Ovary (tissue), 9 donors: Measurements from ENCODE around the gene ATP9A. TPM values are rescaled to one million over a fixed set of nuclear protein-coding genes. Genes with fewer than 3 reads are reported as not detected.

ENCODE experiments used
- DNase-seq, 5 donors: peaks; one replicate each; pipeline ENCODE4 v3.0.0-alpha.2; 2019 to 2020
- H3K27ac ChIP-seq, 2 donors: fragments of 200-600 bp; one replicate each; pipeline versions ENCODE4 v1.5.1 to v1.8.0; 2019 to 2022
- H3K27me3 ChIP-seq: fragments of 200-600 bp; one replicate; pipeline ENCODE4 v1.8.0; 2022
- H3K36me3 ChIP-seq: fragments of 200-600 bp; sonication (generic); one replicate; pipeline ENCODE4 v1.5.1; 2019
- H3K4me1 ChIP-seq: one replicate; pipeline ENCODE4 v1.8.1; 2013; ENCODE audit warnings: mild to moderate bottlenecking, moderate library complexity; ENCODE audit not compliant: insufficient read depth
- H3K4me3 ChIP-seq: fragments of 200-600 bp; sonication (generic); one replicate; pipeline ENCODE4 v1.5.1; 2017
- H3K9me3 ChIP-seq, 2 donors: fragments of 200-600 bp in 1 of 2; sonication (generic) in 1 of 2; one replicate each; pipeline versions ENCODE4 v1.5.1 to v1.8.1; 2013 to 2019; ENCODE audit warnings: mild to moderate bottlenecking in 1 of 2, moderate library complexity in 1 of 2
- EP300 ChIP-seq: sonication (generic); formaldehyde crosslinking; IDR thresholded peaks from one replicate; pipeline ENCODE4 v1.6.1; 2017; ENCODE audit warnings: antibody characterized with exemption
- POLR2A ChIP-seq: fragments of 450-650 bp; IDR thresholded peaks from one replicate; pipeline ENCODE4 v1.6.1; 2017; ENCODE audit warnings: antibody characterized with exemption, mild to moderate bottlenecking, moderate library complexity
- WGBS, 3 donors: extraction: QIAGEN DNeasy Blood & Tissue Kit in 1 of 3; methylation state at CpG; one replicate each; pipeline versions ENCODE4 v1.1.5 to v1.1.7; 2013 to 2017; 5-methylcytosine and 5-hydroxymethylcytosine counted together
- intact Hi-C, 4 donors: fragments of 100-400 bp; cut with DNase I; formaldehyde crosslinking; loops; one replicate each; pipeline versions ENCODE4 v1.11.0 to v1.15.1; 2022 to 2023
- polyA plus RNA-seq, 2 donors: library from polyadenylated mRNA; stranded (reverse); fragments of 200-250 nt in 1 of 2; fragments of 350-450 nt in 1 of 2; fragmentation: Illumina TruSeq in 1 of 2; extraction: RNeasy Lipid Tissue Mini Kit (QIAGEN cat#74804) in 1 of 2; gene quantifications; one replicate each; pipeline ENCODE4 v1.2.3, GENCODE V29; 2013 to 2014
- total RNA-seq, 7 donors: library from RNA; depleted of rRNA in 2 of 7; stranded (reverse); fragments of >200 nt in 2 of 7; fragmentation: NEBNext Ultra II Directional in 3 of 7; extraction: Animal tissue kit (Norgen Biotek cat#: 25700) in 3 of 7; gene quantifications; one replicate each; pipeline versions ENCODE4 v1.1.0 to v1.2.4, GENCODE V29; 2016 to 2023
- TF ChIP-seq, protein P1 (sequence below), 3 donors: fragments of 450-650 bp in 2 of 3; fragments of 200-600 bp in 1 of 3; IDR thresholded peaks; one replicate each; pipeline versions ENCODE4 v1.5.1 to v1.8.0; 2016 to 2022; ENCODE audit warnings: antibody characterized with exemption in 3 of 3, mild to moderate bottlenecking in 1 of 3
- donor health status: DM: no; HTN: no; CAD: no; lungs with moderate emphysema.
- donor health status: DM: no; HTN: no; CAD: no.
- donor health status: Bipolar disorder and iron deficiency.
- donor health status: DM: yes; HTN: yes; CAD: no.
- donor health status: DM: no; HTN: no; CAD: no.
- donor health status: DM: yes; HTN: yes; CAD: no.

The ATP9A gene
- total and polyA plus RNA-seq, 9 donors: 12.9 to 44.6 (median 29.2) TPM

DNA sequence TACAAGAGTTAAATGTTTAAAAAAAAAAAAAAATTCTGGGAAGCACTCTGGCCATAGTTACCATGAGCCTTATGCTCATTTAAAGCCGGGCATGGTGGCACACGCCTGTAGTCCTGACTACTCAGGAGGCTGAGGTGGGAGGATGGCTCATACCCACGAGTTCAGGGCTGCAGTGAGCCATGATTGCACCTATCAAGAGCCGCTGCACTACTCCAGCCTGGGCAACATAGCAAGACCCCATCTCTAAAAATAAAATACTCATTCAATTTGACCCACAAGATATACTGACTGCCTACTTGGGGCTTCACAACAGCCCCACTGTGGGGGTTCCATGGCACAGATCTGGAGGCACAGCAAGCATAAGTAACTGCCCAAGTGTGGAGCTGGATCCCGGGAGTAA lies 113.7 kb downstream of the ATP9A start:
- TF ChIP-seq POLR2A (no peak), EP300 (no peak)
- TF ChIP-seq, protein P1, sequence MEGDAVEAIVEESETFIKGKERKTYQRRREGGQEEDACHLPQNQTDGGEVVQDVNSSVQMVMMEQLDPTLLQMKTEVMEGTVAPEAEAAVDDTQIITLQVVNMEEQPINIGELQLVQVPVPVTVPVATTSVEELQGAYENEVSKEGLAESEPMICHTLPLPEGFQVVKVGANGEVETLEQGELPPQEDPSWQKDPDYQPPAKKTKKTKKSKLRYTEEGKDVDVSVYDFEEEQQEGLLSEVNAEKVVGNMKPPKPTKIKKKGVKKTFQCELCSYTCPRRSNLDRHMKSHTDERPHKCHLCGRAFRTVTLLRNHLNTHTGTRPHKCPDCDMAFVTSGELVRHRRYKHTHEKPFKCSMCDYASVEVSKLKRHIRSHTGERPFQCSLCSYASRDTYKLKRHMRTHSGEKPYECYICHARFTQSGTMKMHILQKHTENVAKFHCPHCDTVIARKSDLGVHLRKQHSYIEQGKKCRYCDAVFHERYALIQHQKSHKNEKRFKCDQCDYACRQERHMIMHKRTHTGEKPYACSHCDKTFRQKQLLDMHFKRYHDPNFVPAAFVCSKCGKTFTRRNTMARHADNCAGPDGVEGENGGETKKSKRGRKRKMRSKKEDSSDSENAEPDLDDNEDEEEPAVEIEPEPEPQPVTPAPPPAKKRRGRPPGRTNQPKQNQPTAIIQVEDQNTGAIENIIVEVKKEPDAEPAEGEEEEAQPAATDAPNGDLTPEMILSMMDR (IDR thresholded peaks at IDR 0.05): no peak
- Histone ChIP-seq H3K4me1 (no peaks in the 10 kb centered on the region), H3K27ac (no peak overlapping the region), H3K27me3 (no peaks in the 10 kb centered on the region), H3K9me3 (no peaks in the 10 kb centered on the region), H3K4me3 (no peak overlapping the region), H3K36me3 (no peaks in the 10 kb centered on the region)
- WGBS, 3 donors: 80 to 89% (median 85%) methylated on average over 5 of the region's 5 CpGs
- DNase-seq: no peak
- intact Hi-C loops: no loop called here

DNA sequence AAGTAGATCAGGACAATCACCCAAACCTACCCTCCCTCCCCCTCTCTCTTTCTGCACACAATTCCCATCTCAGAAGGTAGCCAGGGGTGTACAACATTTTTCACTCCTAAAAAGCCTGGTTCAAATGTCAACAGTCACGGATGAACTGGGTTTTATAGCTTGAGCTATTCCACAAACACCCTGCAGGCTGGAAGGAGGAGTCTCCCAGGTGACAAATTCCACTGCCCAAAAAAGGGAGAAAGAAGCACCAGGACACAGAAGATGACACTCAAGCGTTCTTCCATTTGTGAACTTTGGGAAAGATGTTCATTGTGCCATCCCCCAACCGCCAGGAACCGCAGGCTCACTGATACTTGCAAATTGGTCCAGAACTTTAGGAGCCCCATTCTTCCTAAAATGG lies 114.1 kb downstream of the ATP9A start:
- 95 to 97% (median 96%) methylated on average over 4 of the region's 4 CpGs for WGBS, 3 donors

DNA sequence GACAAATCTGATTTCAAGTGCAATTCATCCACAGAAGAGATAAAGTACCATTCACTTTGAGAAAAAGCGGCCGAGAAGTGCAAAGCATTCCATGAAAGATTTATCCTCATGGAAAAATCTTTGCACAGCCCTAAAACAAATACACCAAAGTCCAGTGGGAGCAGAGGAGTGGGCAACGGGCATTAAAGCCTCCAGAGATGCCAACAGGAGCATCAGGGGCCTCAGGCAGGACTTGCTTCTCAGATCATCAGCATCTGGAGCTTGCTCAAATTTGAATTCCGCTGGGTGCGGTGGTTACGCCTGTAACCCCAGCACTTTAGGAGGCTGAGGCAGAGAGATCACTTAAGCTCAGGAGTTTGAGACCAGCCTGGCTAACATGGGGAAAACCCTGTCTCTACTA lies 115.0 kb downstream of the ATP9A start:
- 96 to 97% (median 96%) methylated on average over 6 of the region's 6 CpGs for WGBS, 3 donors
- intact Hi-C loops: no loop called here
- TF ChIP-seq POLR2A (no peak), EP300 (no peak)
- TF ChIP-seq, protein P1 (IDR thresholded peaks at IDR 0.05): no peak
- DNase-seq: no peak
- Histone ChIP-seq H3K9me3 (no peaks in the 10 kb centered on the region), H3K4me1 (no peaks in the 10 kb centered on the region), H3K36me3 (no peaks in the 10 kb centered on the region), H3K27ac (no peak overlapping the region), H3K27me3 (no peaks in the 10 kb centered on the region), H3K4me3 (no peak overlapping the region)

More for the DNA sequence above, 114.1 kb downstream of the ATP9A start:
- Histone ChIP-seq H3K9me3 (no peaks in the 10 kb centered on the region), H3K36me3 (no peaks in the 10 kb centered on the region), H3K4me1 (no peaks in the 10 kb centered on the region), H3K27ac (no peak overlapping the region), H3K27me3 (no peaks in the 10 kb centered on the region), H3K4me3 (no peak overlapping the region)
- DNase-seq: no peak
- TF ChIP-seq, protein P1 (IDR thresholded peaks at IDR 0.05): no peak
- TF ChIP-seq EP300 (no peak), POLR2A (no peak)
- intact Hi-C loops: no loop called here

DNA sequence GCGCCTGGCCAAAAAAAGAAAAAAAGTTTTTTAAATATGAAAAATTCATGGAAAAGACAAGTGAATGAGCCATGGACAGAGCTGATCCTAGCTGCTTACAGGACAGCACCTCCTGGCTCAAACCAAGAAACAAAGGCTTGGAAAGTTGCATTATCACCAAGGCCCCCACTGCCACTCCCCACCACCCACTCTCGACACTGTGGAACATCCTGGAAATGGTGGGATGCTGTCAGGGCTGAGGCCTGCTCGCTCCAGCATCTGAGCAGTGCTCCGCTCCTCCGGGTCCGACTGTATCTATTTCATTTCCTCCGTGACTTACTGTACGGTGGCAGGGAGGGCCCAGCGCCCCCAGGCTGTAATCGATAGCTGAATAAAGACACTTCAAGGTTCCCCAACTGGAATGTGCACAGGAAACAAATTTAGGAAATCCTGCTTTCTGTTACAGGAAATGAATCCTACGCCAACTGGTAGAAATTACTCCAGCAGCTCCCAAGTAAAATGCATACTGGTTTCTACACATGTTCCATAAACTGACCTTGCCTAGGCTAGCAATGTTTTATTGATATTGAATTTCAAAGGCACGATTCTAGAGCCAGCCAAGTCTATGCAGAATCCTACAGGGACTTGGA lies 116.2 kb downstream of the ATP9A start:
- no peak for TF ChIP-seq EP300
- TF ChIP-seq, protein P1 (IDR thresholded peaks at IDR 0.05): no peak
- no peak for TF ChIP-seq POLR2A
- no peak overlapping the region for H3K4me3 ChIP-seq
- no peaks in the 10 kb centered on the region for H3K4me1 ChIP-seq
- no peak for DNase-seq
- intact Hi-C loops: no loop called here
- no peaks in the 10 kb centered on the region for H3K9me3 ChIP-seq
- no peak overlapping the region for H3K27ac ChIP-seq
- H3K36me3 ChIP-seq: no peaks in the 10 kb centered on the region
- WGBS, 3 donors: 60 to 66% (median 64%) methylated on average over 12 of the region's 12 CpGs
- no peaks in the 10 kb centered on the region for H3K27me3 ChIP-seq
